Peyer's patch (tissue), 4 donors: ENCODE results near the gene CDK12.

Source experiments
- CTCF ChIP-seq, 6 experiments: fragments of 450-650 bp in 4 of 6; fragments of 200-600 bp in 2 of 6; sonication (generic) in 1 of 6; IDR thresholded peaks; one replicate each; pipeline ENCODE4 v1.5.1; 2017 to 2019; ENCODE audit warnings: antibody characterized with exemption in 6 of 6, mild to moderate bottlenecking in 3 of 6, moderate library complexity in 1 of 6
- POLR2A ChIP-seq, 2 donors: fragments of 450-650 bp; IDR thresholded peaks; one replicate each; pipeline ENCODE4 v1.5.1; 2017; ENCODE audit warnings: antibody characterized with exemption in 2 of 2, mild to moderate bottlenecking in 2 of 2, moderate library complexity in 2 of 2

GRCh38 chr17:39562395-39562794, 101.1 kb downstream of the CDK12 start:
- TF ChIP-seq CTCF (IDR thresholded peaks at IDR 0.05) (no peak), POLR2A (IDR thresholded peaks at IDR 0.05) (no peak)
